H9 (cell line): ENCODE measurements around the gene STXBP6. TPM values are rescaled to one million over a fixed set of nuclear protein-coding genes. Genes with fewer than 3 reads are reported as not detected.
A peak's percentile ranks its signal among the peaks of the same experiment; 100 is the strongest.

Experiments
- DNase-seq: peaks from one replicate; pipeline ENCODE4 v3.0.0-alpha.2; 2017
- H2AFZ ChIP-seq: one replicate; pipeline ENCODE4 v1.6.1; 2013; ENCODE audit warnings: mild to moderate bottlenecking, low read length, control low read depth, moderate library complexity
- H2AK5ac ChIP-seq: 2 replicates; pipeline ENCODE4 v1.6.1; 2013; ENCODE audit warnings: low read length, control low read depth, mixed read lengths; ENCODE audit not compliant: insufficient read length
- H2BK120ac ChIP-seq: one replicate; pipeline ENCODE4 v1.6.1; 2013; ENCODE audit warnings: low read depth, mild to moderate bottlenecking, low read length, control low read depth, inconsistent platforms; ENCODE audit not compliant: poor library complexity, severe bottlenecking
- H2BK12ac ChIP-seq: 2 replicates; pipeline ENCODE4 v1.6.1; 2013; ENCODE audit warnings: low read length, control low read depth, mixed read lengths, low read depth; ENCODE audit not compliant: insufficient read length
- H2BK15ac ChIP-seq: 2 replicates; pipeline ENCODE4 v1.6.1; 2013; ENCODE audit warnings: low read depth, low read length, control low read depth
- H2BK20ac ChIP-seq: one replicate; pipeline ENCODE4 v1.6.1; 2013; ENCODE audit warnings: low read depth, mild to moderate bottlenecking, low read length, control low read depth, inconsistent platforms; ENCODE audit not compliant: poor library complexity, severe bottlenecking
- H2BK5ac ChIP-seq: 2 replicates; pipeline ENCODE4 v1.6.1; 2013; ENCODE audit warnings: low read length, control low read depth, mixed read lengths; ENCODE audit not compliant: insufficient read length
- H3K14ac ChIP-seq: 2 replicates; pipeline ENCODE4 v1.6.1; 2013; ENCODE audit warnings: low read length, control low read depth; ENCODE audit not compliant: insufficient read depth
- H3K18ac ChIP-seq: 2 replicates; pipeline ENCODE4 v1.6.1; 2013; ENCODE audit warnings: low read depth, mild to moderate bottlenecking, mixed read lengths, low read length, control low read depth; ENCODE audit not compliant: insufficient read length
- H3K23ac ChIP-seq: 2 replicates; pipeline ENCODE4 v1.6.1; 2013; ENCODE audit warnings: low read length, control low read depth, mixed read lengths, low read depth; ENCODE audit not compliant: insufficient read length
- H3K23me2 ChIP-seq: 2 replicates; pipeline ENCODE4 v1.6.1; 2013; ENCODE audit warnings: low read depth, mild to moderate bottlenecking, mixed read lengths, low read length, control low read depth; ENCODE audit not compliant: insufficient read length, poor library complexity, severe bottlenecking
- H3K27ac ChIP-seq: 2 replicates; pipeline ENCODE4 v1.5.1; 2013; ENCODE audit warnings: low read length, control low read depth, mixed read lengths, low read depth; ENCODE audit not compliant: insufficient read length
- H3K27me3 ChIP-seq: 2 replicates; pipeline ENCODE4 v1.6.1; 2013; ENCODE audit warnings: low read length, control low read depth, inconsistent platforms; ENCODE audit not compliant: insufficient read depth
- H3K4ac ChIP-seq: 2 replicates; pipeline ENCODE4 v1.6.1; 2013; ENCODE audit warnings: low read depth, mild to moderate bottlenecking, control low read depth, inconsistent platforms, low read length, moderate library complexity
- H3K4me1 ChIP-seq: 2 replicates; pipeline ENCODE4 v1.6.1; 2013; ENCODE audit warnings: low read length, control low read depth, inconsistent platforms; ENCODE audit not compliant: insufficient read depth
- H3K4me2 ChIP-seq: 2 replicates; pipeline ENCODE4 v1.6.1; 2013; ENCODE audit warnings: low read length, control low read depth, mixed read lengths; ENCODE audit not compliant: insufficient read length, insufficient read depth
- H3K56ac ChIP-seq: 2 replicates; pipeline ENCODE4 v1.6.1; 2013; ENCODE audit warnings: low read depth, mild to moderate bottlenecking, mixed read lengths, low read length, control low read depth; ENCODE audit not compliant: insufficient read length
- H3K79me1 ChIP-seq: 2 replicates; pipeline ENCODE4 v1.6.1; 2013; ENCODE audit warnings: low read depth, mild to moderate bottlenecking, moderate library complexity, low read length, control low read depth, inconsistent platforms; ENCODE audit not compliant: insufficient read depth, poor library complexity, severe bottlenecking
- H3K79me2 ChIP-seq: 2 replicates; pipeline ENCODE4 v1.6.1; 2013; ENCODE audit warnings: low read length, control low read depth, inconsistent platforms; ENCODE audit not compliant: insufficient read depth
- H3K9ac ChIP-seq: 2 replicates; pipeline ENCODE4 v1.6.1; 2013; ENCODE audit warnings: low read length, control low read depth, mixed read lengths; ENCODE audit not compliant: insufficient read length; ENCODE audit errors: extremely low read depth
- H3K9me3 ChIP-seq: one replicate; pipeline ENCODE4 v1.6.1; 2013; ENCODE audit warnings: low read depth, low read length, inconsistent platforms; ENCODE audit not compliant: control insufficient read depth
- H3T11ph ChIP-seq: one replicate; pipeline ENCODE4 v1.6.1; 2013; ENCODE audit warnings: mild to moderate bottlenecking, low read length, control low read depth, inconsistent platforms
- H4K20me1 ChIP-seq: one replicate; pipeline ENCODE4 v1.6.1; 2013; ENCODE audit not compliant: control insufficient read depth, insufficient read length, insufficient read depth
- H4K5ac ChIP-seq: 2 replicates; pipeline ENCODE4 v1.6.1; 2013; ENCODE audit warnings: low read depth, mild to moderate bottlenecking, mixed read lengths, low read length, control low read depth; ENCODE audit not compliant: insufficient read length
- H4K8ac ChIP-seq: replicated peaks from 2 replicates; pipeline ENCODE4 v1.6.1; 2013; ENCODE audit warnings: low read length, control low read depth, mixed read lengths, low read depth; ENCODE audit not compliant: insufficient read length
- H4K91ac ChIP-seq: 2 replicates; pipeline ENCODE4 v1.6.1; 2013; ENCODE audit warnings: low read depth, mild to moderate bottlenecking, moderate library complexity, mixed read lengths, low read length, control low read depth; ENCODE audit not compliant: insufficient read length
- H3K27ac Mint-ChIP-seq, 3 experiments: 2 replicates in 2 of 3; 3 replicates in 1 of 3; pipeline ENCODE4 v1.8.0; 2020 to 2021; ENCODE audit warnings: mixed read lengths in 3 of 3, mild to moderate bottlenecking in 1 of 3, moderate library complexity in 1 of 3
- H3K27me3 Mint-ChIP-seq: 2 replicates; pipeline ENCODE4 v1.8.0; 2021; ENCODE audit warnings: low read depth, mild to moderate bottlenecking, moderate library complexity, mixed read lengths
- H3K36me3 Mint-ChIP-seq, 3 experiments: 2 replicates in 2 of 3; 3 replicates in 1 of 3; pipeline ENCODE4 v1.8.0; 2020 to 2021; ENCODE audit warnings: low read depth in 3 of 3, mixed read lengths in 3 of 3; ENCODE audit not compliant: insufficient read depth in 1 of 3
- H3K4me1 Mint-ChIP-seq, 2 experiments: 2 replicates each; pipeline ENCODE4 v1.8.0; 2020; ENCODE audit warnings: mixed read lengths in 2 of 2
- H3K4me3 Mint-ChIP-seq, 2 experiments: 2 replicates in 1 of 2; 3 replicates in 1 of 2; pipeline ENCODE4 v1.8.0; 2020 to 2021; ENCODE audit warnings: mild to moderate bottlenecking in 2 of 2, mixed read lengths in 2 of 2, moderate library complexity in 1 of 2
- H3K9me3 Mint-ChIP-seq, 2 experiments: 2 replicates in 1 of 2; 3 replicates in 1 of 2; pipeline ENCODE4 v1.8.0; 2020; ENCODE audit warnings: mild to moderate bottlenecking in 2 of 2, mixed read lengths in 2 of 2, moderate library complexity in 1 of 2
- WGBS: extraction: QIAGEN DNeasy Blood & Tissue Kit; methylation state at CpG from one replicate; pipeline ENCODE4 v1.1.7; 2013; ENCODE audit warnings: missing lambda C conversion rate, low lambda C conversion rate, mixed read lengths; ENCODE audit not compliant: insufficient read length; ENCODE audit errors: extremely low coverage; 5-methylcytosine and 5-hydroxymethylcytosine counted together
- total RNA-seq: library from RNA; stranded (reverse); gene quantifications from 2 replicates; pipeline ENCODE4 v1.2.1, GENCODE V29; 2021
- TF ChIP-seq, protein P1 (sequence below): fragments of 200-600 bp; sonication (generic); conservative IDR thresholded peaks from 3 replicates; pipeline ENCODE4 v1.8.0; 2021; ENCODE audit warnings: antibody characterized with exemption, mild to moderate bottlenecking

The STXBP6 gene
- total RNA-seq, 1 experiment from 2014 or later, result 3.6 TPM

DNA sequence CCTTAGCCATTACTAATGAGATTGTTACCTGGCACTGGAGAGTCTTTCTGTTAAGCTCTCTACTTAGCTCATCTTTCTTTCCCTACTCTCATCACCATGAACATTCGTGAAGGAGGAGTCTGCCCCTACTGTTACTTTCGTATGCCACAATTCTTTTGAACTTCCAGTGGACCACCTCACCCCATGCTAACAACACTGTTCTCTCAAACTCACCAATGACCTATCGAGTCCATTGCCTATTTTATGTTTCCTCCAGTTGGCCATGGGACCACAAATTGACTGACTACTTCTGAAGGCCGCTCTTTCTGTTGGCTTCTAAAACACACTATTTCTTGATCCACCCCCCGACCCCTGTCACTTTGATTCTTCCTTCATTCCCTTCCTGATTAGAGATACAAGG is 223.6 kb downstream of the STXBP6 start:
- Histone ChIP-seq H3K4me2 (no peak overlapping the region), H2BK20ac (no peak overlapping the region), H4K8ac (no peak overlapping the region), H4K20me1 (no peaks in the 10 kb centered on the region), H3K18ac (no peak overlapping the region), H3K23me2 (no peaks in the 10 kb centered on the region), H3K4me1 (no peaks in the 10 kb centered on the region), H3K56ac (no peak overlapping the region), H4K5ac (no peak overlapping the region), H3T11ph (no peak overlapping the region), H3K79me2 (no peaks in the 10 kb centered on the region), H2BK15ac (no peak overlapping the region), H2BK12ac (no peak overlapping the region), H3K14ac (no peak overlapping the region), H3K9me3 (no peaks in the 10 kb centered on the region), H3K27me3 (no peaks in the 10 kb centered on the region), H2BK120ac (no peak overlapping the region), H2AFZ (no peak overlapping the region), H2BK5ac (no peak overlapping the region), H2AK5ac (no peak overlapping the region), H3K23ac (no peak overlapping the region), H3K4ac (no peak overlapping the region), H3K79me1 (no peaks in the 10 kb centered on the region), H3K9ac (no peak overlapping the region), H3K27ac (no peak overlapping the region), H4K91ac (no peak overlapping the region)
- no CpG with 5 or more reads among the region's 5 CpGs for WGBS
- Mint-ChIP-seq H3K4me3 (no peak overlapping the region), H3K27me3 (no peaks in the 10 kb centered on the region), H3K36me3 (no peaks in the 10 kb centered on the region), H3K4me1 (no peaks in the 10 kb centered on the region), H3K27ac (peak overlapping the region in 1 of 3 experiments; percentile 5; a peak in 1 of 7 replicates), H3K9me3 (no peaks in the 10 kb centered on the region)
- TF ChIP-seq, protein P1, sequence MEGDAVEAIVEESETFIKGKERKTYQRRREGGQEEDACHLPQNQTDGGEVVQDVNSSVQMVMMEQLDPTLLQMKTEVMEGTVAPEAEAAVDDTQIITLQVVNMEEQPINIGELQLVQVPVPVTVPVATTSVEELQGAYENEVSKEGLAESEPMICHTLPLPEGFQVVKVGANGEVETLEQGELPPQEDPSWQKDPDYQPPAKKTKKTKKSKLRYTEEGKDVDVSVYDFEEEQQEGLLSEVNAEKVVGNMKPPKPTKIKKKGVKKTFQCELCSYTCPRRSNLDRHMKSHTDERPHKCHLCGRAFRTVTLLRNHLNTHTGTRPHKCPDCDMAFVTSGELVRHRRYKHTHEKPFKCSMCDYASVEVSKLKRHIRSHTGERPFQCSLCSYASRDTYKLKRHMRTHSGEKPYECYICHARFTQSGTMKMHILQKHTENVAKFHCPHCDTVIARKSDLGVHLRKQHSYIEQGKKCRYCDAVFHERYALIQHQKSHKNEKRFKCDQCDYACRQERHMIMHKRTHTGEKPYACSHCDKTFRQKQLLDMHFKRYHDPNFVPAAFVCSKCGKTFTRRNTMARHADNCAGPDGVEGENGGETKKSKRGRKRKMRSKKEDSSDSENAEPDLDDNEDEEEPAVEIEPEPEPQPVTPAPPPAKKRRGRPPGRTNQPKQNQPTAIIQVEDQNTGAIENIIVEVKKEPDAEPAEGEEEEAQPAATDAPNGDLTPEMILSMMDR, result no peak
- DNase-seq, result no peak
